AML-193 (cell line): ENCODE data around the gene DYSF.

Experiments
- DNase-seq, 2 experiments: peaks; one replicate each; lab custom pipeline; 2025; lab: John Stamatoyannopoulos, UW

The DYSF gene

DNA sequence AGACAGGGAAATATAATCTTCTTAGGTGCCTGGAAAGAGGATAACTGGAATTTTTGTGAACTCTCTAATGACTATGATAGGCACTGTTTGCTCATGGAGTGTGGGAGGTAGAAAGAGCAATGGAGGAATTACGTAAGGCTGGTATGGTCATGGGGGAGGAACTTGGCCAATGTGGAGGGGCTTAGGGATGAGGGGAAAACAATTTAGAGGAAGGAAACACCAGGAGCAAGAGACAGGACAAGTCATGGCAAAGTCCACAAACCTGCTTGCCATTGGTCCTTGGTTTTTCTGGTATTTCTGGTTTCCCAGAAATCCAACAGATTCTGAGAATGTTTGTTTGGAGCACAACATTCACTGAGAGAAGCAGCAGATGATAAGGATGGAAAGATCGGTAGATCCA lies 274.2 kb downstream of the DYSF start:
- no peak for DNase-seq

DNA sequence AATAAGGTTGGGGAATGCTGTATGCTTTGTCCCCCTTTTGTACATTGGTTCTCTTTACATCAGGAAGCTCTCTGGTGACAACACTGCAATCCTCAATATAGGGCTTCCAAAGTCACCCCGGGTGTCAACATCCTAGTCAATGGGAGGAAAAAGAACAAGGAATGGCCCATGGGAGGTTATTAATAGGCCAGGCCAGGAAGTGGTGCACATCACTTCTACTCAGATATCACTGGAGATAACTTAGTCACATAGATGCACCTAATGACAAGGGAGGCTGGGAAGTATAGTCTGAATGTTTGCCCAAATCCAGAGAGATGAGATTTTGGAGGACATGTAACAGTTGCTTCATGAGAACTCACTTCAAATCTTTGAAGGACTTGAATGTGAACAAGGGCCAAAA lies 274.7 kb downstream of the DYSF start:
- no peak for DNase-seq

DNA sequence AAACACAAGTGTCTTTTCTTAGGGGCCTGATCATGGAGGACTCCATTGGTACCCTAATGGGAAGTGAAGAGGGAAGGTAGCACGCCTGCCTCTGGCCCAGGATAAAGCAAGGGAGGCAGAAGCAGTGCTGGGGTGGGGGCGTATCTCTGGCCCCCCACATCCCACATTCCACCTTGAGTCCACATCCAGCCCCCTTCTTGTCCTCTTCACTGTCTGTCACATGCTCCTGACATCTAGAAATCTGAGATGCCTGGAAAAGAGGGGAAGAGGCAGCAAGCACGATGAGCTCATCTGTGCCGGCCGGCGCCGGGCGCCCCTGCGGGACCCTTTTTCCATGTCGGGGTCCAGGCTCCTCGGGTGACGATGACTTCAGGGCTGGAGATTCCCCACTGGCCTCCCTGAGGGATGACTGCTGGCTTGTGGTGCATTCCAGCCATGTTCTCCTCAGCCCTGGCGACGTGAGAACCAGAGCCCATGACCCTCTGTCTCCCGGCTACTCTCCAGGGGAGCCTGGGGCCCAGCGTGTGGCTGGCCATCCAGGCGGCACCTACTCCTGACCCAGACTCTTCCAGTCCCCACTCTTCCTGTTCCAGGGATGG lies 277.5 kb downstream of the DYSF start:
- no peak for DNase-seq

DNA sequence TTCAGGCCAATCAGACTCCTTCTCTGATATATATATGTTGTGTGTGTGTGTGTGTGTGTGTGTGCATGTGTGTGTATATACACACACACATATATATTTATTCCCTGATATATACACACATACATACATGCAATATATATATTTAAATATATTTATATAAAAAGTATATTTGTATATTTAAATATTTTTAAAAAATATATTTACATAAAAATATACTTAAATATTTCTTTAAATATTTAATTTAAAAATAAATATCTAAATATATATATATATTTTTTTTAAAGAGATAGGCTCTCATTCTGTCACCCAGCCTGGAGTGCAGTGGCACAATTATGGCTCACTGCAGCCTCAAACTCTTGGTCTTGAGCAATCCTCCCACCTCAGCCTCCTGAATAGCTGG lies 281.3 kb downstream of the DYSF start:
- no peak for DNase-seq

DNA sequence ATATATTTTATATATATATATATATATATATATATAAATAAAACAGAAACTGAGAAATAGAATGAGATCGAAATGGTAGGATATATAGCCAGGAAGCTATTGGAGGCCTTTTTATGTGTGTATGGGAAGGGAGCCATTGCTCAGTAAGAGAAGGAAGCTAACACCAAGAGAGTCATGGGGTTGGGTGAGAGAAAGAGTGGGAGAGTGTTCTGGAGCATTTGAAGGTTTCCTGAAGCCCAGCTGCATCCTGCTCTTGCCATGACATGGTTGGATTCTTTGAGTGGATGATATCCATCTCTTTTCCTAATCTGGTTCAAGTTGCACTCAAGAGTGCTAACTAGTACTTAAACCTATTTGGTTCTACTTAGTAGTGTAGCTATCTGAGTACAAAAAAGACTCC lies 282.3 kb downstream of the DYSF start:
- no peak for DNase-seq
